Immature natural killer cell (primary cell): ENCODE measurements around the gene UPK3A. TPM values are rescaled to one million over a fixed set of nuclear protein-coding genes. Genes with fewer than 3 reads are reported as not detected.
"Not testable (repeated sequence)": the region's sequence is repeated elsewhere in the genome, so short reads cannot be mapped to it uniquely, and the experiment has no call there.

Experiments used
- DNase-seq, 3 donors: peaks; one replicate each; pipeline ENCODE4 v3.0.0; 2022; ENCODE audit warnings: mixed read lengths in 1 of 3
- H3K27ac Mint-ChIP-seq, 6 donors: one replicate each; pipeline ENCODE4 v1.8.0; 2020; ENCODE audit warnings: mixed read lengths in 6 of 6, mild to moderate bottlenecking in 5 of 6, inconsistent platforms in 4 of 6, moderate library complexity in 3 of 6
- H3K27me3 Mint-ChIP-seq, 3 donors: one replicate each; pipeline ENCODE4 v1.8.0; 2020 to 2021; ENCODE audit warnings: low read depth in 3 of 3, mild to moderate bottlenecking in 3 of 3, mixed read lengths in 3 of 3, moderate library complexity in 3 of 3, inconsistent platforms in 1 of 3
- H3K36me3 Mint-ChIP-seq, 3 donors: one replicate each; pipeline ENCODE4 v1.8.0; 2020; ENCODE audit warnings: mixed read lengths in 3 of 3, inconsistent platforms in 2 of 3, mild to moderate bottlenecking in 2 of 3
- H3K4me1 Mint-ChIP-seq, 2 donors: one replicate each; pipeline ENCODE4 v1.8.0; 2020; ENCODE audit warnings: inconsistent platforms in 2 of 2, mild to moderate bottlenecking in 2 of 2, mixed read lengths in 2 of 2, moderate library complexity in 1 of 2
- H3K4me3 Mint-ChIP-seq, 5 donors: one replicate each; pipeline ENCODE4 v1.8.0; 2020; ENCODE audit warnings: mild to moderate bottlenecking in 5 of 5, mixed read lengths in 5 of 5, inconsistent platforms in 3 of 5, moderate library complexity in 3 of 5
- H3K9me3 Mint-ChIP-seq, 6 donors: one replicate each; pipeline ENCODE4 v1.8.0; 2020; ENCODE audit warnings: mild to moderate bottlenecking in 6 of 6, mixed read lengths in 6 of 6, inconsistent platforms in 4 of 6, moderate library complexity in 3 of 6
- polyA plus RNA-seq, 3 donors: library from polyadenylated mRNA; unstranded; fragments of 300-500 nt; fragmentation: Illumina TruSeq; gene quantifications; one replicate each; pipeline ENCODE4 v1.2.3, GENCODE V29; 2021

Gene UPK3A
- polyA plus RNA-seq, 3 donors from 2014 or later, result 2.7 to 6.4 TPM; not detected in 1

- no peak overlapping the region for H3K4me3 Mint-ChIP-seq
- no peak for DNase-seq
- no peak overlapping the region for H3K27ac Mint-ChIP-seq
- H3K27me3 Mint-ChIP-seq, result peaks cover 2 to 13% (median 13%) of the 10 kb centered on the region in 3 donors
- no peaks in the 10 kb centered on the region for H3K9me3 Mint-ChIP-seq
- H3K4me1 Mint-ChIP-seq, result no peaks in the 10 kb centered on the region
- no peaks in the 10 kb centered on the region for H3K36me3 Mint-ChIP-seq
Measured at GRCh38 chr22:45262931-45263462, 21.8 kb upstream of the UPK3A start.

- Mint-ChIP-seq H3K4me3 (no peak overlapping the region), H3K4me1 (peaks cover 0 to 1% of the 10 kb centered on the region in 2 donors)
Measured at GRCh38 chr22:45263463-45264269, 21.1 kb upstream of the UPK3A start.

GRCh38 chr22:45265535-45265934, 19.2 kb upstream of the UPK3A start:
- Mint-ChIP-seq H3K9me3 (no peaks in the 10 kb centered on the region), H3K4me3 (no peak overlapping the region), H3K27ac (no peak overlapping the region), H3K27me3 (peaks cover 0 to 23% (median 12%) of the 10 kb centered on the region in 3 donors), H3K4me1 (peaks cover 9 to 13% of the 10 kb centered on the region in 2 donors), H3K36me3 (no peaks in the 10 kb centered on the region)
- no peak for DNase-seq

More at GRCh38 chr22:45263463-45264269, 21.1 kb upstream of the UPK3A start:
- DNase-seq, result peak in 1 of 3 donors; percentile 14
- peaks cover 2 to 14% (median 13%) of the 10 kb centered on the region in 3 donors for H3K27me3 Mint-ChIP-seq
- no peak overlapping the region for H3K27ac Mint-ChIP-seq
- H3K9me3 Mint-ChIP-seq, result no peaks in the 10 kb centered on the region
- no peaks in the 10 kb centered on the region for H3K36me3 Mint-ChIP-seq

- H3K9me3 Mint-ChIP-seq, result no peaks in the 10 kb centered on the region
- peak overlapping the region; percentile 56 to 82 (median 66) for H3K4me3 Mint-ChIP-seq
- no peaks in the 10 kb centered on the region for H3K36me3 Mint-ChIP-seq
- H3K4me1 Mint-ChIP-seq, result peaks cover 9 to 13% of the 10 kb centered on the region in 2 donors
- peaks cover 0 to 27% (median 20%) of the 10 kb centered on the region in 3 donors for H3K27me3 Mint-ChIP-seq
- H3K27ac Mint-ChIP-seq, result peak overlapping the region in 1 of 6 donors; percentile 46
- no peak for DNase-seq
Measured at GRCh38 chr22:45268167-45268957, 16.4 kb upstream of the UPK3A start.

- H3K36me3 Mint-ChIP-seq, result no peaks in the 10 kb centered on the region
- H3K4me3 Mint-ChIP-seq, result peak overlapping the region; percentile 56 to 82 (median 74)
- H3K27me3 Mint-ChIP-seq, result peaks cover 2 to 27% (median 20%) of the 10 kb centered on the region in 3 donors
- peak; percentile 88 to 90 (median 89) for DNase-seq
- no peaks in the 10 kb centered on the region for H3K9me3 Mint-ChIP-seq
- no peak overlapping the region for H3K27ac Mint-ChIP-seq
- peaks cover 9 to 13% of the 10 kb centered on the region in 2 donors for H3K4me1 Mint-ChIP-seq
Measured at GRCh38 chr22:45268958-45269844, 15.5 kb upstream of the UPK3A start.

GRCh38 chr22:45270095-45271020, 14.4 kb upstream of the UPK3A start:
- Mint-ChIP-seq H3K4me1 (peaks cover 9 to 13% of the 10 kb centered on the region in 2 donors), H3K27me3 (peaks cover 2 to 29% (median 18%) of the 10 kb centered on the region in 3 donors), H3K27ac (no peak overlapping the region), H3K36me3 (no peaks in the 10 kb centered on the region), H3K4me3 (peak overlapping the region; percentile 56 to 80 (median 68)), H3K9me3 (no peaks in the 10 kb centered on the region)
- no peak for DNase-seq

GRCh38 chr22:45271667-45272201, 13.0 kb upstream of the UPK3A start:
- H3K36me3 Mint-ChIP-seq, result no peaks in the 10 kb centered on the region
- no peak overlapping the region for H3K27ac Mint-ChIP-seq
- peaks cover 9 to 13% of the 10 kb centered on the region in 2 donors for H3K4me1 Mint-ChIP-seq
- no peak overlapping the region for H3K4me3 Mint-ChIP-seq
- H3K9me3 Mint-ChIP-seq, result no peaks in the 10 kb centered on the region
- H3K27me3 Mint-ChIP-seq, result peaks cover 2 to 26% (median 15%) of the 10 kb centered on the region in 3 donors
- no peak for DNase-seq

- no peak overlapping the region for H3K4me3 Mint-ChIP-seq
- no peaks in the 10 kb centered on the region for H3K36me3 Mint-ChIP-seq
- H3K4me1 Mint-ChIP-seq, result peaks cover 9 to 13% of the 10 kb centered on the region in 2 donors
- peaks cover 2 to 24% (median 15%) of the 10 kb centered on the region in 3 donors for H3K27me3 Mint-ChIP-seq
- no peak overlapping the region for H3K27ac Mint-ChIP-seq
- no peaks in the 10 kb centered on the region for H3K9me3 Mint-ChIP-seq
- no peak for DNase-seq
Measured at GRCh38 chr22:45272498-45272897, 12.3 kb upstream of the UPK3A start.

GRCh38 chr22:45273452-45274075, 11.2 kb upstream of the UPK3A start:
- Mint-ChIP-seq H3K27ac (no peak overlapping the region), H3K4me3 (no peak overlapping the region), H3K36me3 (no peaks in the 10 kb centered on the region), H3K27me3 (peaks cover 4 to 24% (median 17%) of the 10 kb centered on the region in 3 donors), H3K4me1 (peaks cover 9 to 13% of the 10 kb centered on the region in 2 donors), H3K9me3 (no peaks in the 10 kb centered on the region)
- DNase-seq, result no peak

GRCh38 chr22:45276507-45277105, 8.1 kb upstream of the UPK3A start:
- H3K27ac Mint-ChIP-seq, result no peak overlapping the region
- no peak overlapping the region for H3K4me3 Mint-ChIP-seq
- no peaks in the 10 kb centered on the region for H3K9me3 Mint-ChIP-seq
- H3K27me3 Mint-ChIP-seq, result peaks cover 4 to 12% (median 11%) of the 10 kb centered on the region in 3 donors
- no peak for DNase-seq
- H3K4me1 Mint-ChIP-seq, result no peaks in the 10 kb centered on the region
- no peaks in the 10 kb centered on the region for H3K36me3 Mint-ChIP-seq

GRCh38 chr22:45277720-45278119, 7.0 kb upstream of the UPK3A start:
- not testable (repeated sequence) for H3K9me3 Mint-ChIP-seq, H3K36me3 Mint-ChIP-seq, DNase-seq, H3K27ac Mint-ChIP-seq, H3K4me1 Mint-ChIP-seq, H3K4me3 Mint-ChIP-seq
- H3K27me3 Mint-ChIP-seq, result peaks cover 4 to 13% (median 13%) of the 10 kb centered on the region in 3 donors
